GM18519 (cell line): ENCODE results near the gene LIN52.

Experiments
- ATAC-seq: cut with Tn5 transposase; IDR thresholded peaks from one replicate; pipeline ENCODE4 v1.9.1; 2021; ENCODE audit warnings: mild to moderate bottlenecking, moderate library complexity; ENCODE audit not compliant: unreplicated experiment, low FRiP score

LIN52 gene

DNA sequence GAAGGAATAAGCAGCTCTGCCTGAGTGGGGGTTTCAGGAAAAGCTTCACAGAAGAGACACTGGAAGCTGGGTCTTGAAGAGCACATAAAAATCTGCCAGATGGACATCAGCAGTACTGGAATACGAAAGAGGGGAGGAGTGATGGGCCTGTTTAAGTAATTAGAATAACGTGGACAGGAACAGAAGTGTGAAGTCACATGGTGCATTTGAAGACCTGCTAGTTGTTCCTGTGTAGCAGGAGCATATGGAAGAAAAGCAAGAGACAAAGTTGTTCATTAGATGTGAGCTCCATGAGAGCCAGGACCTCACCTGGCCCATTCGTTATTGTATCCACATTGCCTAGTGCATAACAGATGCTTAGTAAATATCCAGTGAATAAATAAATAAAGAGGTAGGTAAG is 85.2 kb downstream of the LIN52 start:
- no peak for ATAC-seq

DNA sequence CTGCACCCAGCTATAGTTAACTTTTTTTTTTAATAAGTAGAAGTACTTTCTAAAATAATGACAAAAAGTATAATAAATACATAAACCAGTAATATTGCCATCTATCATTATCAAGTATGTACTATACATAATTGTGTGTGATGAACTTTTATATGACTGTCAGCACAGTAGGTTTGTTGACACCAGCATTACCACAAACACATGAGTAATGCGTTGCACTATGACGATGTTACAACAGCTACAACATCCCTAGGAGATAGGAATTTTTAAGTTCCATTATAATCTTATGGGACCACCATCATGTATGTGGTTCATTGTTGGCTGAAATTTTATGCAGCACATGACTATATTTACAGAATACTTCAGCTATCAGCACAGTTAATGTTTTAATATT is 91.6 kb downstream of the LIN52 start:
- ATAC-seq, result no peak

DNA sequence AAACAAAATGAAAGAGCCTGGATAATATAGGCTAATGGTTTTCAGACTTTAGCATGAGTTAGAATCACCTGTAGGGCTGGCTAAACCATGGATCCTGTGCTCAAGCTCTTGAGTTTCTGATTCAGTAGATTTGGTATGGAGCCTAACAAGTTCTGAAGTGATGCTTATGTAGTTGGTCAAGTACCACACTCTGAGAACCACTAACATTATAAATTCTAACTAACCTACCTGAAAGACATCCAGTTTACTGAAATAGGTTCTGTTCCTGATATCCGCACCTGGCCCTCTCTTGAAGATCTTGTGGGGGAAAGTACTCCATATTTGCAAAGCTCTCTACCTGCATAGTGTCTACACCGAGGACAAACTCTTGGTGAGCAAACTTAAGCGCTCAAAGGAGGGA is 95.1 kb downstream of the LIN52 start:
- ATAC-seq, result no peak

DNA sequence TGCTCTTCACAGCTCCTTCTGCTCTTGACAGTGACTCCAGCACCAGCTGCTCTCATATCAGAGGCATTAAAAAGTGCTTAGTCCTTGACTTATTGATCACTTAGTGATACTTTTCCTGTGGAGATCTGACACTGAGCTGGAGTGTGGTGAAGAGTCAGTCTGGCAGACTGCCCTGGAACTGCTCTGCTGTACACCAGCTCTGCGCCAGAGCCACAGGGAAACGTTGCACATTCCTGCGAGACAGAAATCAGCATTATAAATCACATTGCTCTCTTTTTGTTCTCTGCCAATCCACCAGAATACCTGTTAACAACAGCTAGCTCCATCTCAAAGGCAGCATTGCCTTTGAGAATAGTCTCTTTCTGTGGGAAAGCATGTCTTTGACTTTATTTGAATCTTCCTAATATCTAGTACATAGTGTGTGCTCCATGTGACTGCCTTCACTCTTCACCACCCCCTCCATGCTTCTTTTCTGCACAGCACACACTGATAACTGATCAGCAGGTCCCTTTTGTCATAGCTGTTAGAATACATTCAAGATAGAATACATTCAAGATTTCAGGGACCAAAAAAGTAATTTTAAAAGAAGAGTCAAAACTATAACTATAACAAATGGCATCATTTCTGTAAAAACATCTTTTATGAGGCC is 106.3 kb downstream of the LIN52 start:
- ATAC-seq, result no peak

- no peak for ATAC-seq
These were observed 109.9 kb downstream of the LIN52 start for GRCh38 chr14:74194506-74195274.

DNA sequence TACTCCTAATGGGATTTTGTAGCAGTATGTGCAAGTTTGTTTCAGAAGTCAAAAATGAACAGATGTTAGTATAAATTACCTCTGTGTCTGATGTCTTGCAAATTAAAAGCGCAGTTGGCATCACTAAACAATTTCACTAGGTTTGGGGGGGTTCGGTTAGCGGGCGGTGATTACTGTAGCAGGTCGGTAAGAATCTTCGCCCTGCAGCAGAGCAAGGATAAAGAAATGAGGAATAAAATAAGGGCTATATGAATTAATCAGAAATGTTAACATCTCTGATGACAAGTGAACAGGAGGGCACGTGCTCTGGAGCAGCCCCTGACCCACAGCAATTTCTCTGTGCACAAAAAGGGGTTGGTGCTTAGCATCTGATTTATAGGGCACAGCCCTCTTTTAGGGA is 110.9 kb downstream of the LIN52 start:
- no peak for ATAC-seq

DNA sequence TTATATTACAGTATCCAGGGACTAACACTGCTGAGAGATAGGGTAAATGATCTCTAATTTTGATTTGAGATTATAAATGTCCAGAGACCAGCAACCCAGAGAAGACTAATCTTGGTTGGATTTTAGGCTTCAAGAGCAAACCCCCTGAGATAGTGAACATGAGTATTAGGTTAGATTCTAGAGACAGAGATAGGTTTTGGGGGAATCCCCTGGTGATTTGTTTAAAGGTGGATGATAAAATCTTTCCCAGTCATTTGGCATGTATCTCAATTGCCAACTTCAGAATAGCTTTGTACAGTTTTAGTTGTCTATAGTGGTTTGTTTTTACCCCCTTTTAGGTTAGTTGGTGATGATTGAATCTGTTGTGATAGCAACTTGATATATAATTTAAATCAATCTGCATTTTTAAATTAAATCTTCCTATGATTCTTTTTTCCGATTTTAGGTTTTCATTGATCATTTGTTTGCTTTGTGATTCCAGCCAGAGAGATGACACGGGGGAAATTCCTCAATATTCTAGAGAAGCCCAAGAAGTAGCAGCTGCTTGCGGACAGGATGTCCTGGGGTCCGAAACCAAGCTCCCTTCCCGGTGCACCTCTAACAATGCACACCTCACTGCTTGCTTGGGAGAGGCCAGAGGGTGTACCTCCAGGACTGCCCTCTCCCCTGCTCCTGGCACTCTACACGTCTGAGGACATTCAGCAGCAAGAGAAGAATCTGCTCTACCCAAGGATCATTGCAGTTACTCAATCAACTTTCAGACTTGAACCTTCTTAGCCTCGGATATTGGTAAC is 113.9 kb downstream of the LIN52 start:
- ATAC-seq, result no peak

DNA sequence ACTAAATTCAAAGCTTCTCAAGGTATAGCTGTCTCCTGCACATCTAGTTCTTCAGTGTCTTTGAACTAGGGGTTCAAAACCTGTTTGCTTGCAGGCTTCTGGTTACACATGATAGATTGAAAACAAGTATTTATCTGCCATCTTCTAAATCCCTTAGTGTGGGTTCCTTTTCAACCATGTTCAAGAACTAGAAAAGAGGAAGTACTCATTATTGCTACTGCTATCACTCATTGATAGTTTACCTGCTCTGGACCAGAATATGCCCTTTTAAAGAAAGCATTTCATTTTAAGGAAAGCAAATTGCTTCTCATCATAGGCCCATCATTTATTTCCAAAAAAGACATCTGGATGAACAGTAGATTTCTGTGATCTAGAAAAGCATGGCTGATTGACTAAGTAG is 117.4 kb downstream of the LIN52 start:
- ATAC-seq, result no peak

GRCh38 chr14:74203639-74204038 is 118.9 kb downstream of the LIN52 start:
- ATAC-seq, result no peak

DNA sequence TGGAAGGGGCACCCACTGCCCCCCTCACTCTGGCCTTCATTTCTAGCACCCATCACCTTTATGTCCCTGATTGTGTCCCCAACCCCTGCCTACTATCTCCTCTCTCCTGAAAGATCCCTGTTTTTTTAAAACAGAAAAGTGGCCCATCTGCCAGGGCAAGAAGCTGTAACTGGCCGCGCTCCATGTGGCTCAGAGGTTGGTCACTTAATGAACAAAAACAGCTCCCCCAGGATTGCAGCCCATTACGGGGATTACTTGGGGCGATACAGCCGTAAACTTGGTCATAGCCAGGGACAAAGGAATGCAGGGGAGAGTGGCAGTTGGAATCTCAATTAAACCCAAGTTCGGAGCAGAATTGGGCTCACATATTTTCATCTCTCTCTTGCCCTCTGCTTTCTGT is 119.7 kb downstream of the LIN52 start:
- no peak for ATAC-seq

DNA sequence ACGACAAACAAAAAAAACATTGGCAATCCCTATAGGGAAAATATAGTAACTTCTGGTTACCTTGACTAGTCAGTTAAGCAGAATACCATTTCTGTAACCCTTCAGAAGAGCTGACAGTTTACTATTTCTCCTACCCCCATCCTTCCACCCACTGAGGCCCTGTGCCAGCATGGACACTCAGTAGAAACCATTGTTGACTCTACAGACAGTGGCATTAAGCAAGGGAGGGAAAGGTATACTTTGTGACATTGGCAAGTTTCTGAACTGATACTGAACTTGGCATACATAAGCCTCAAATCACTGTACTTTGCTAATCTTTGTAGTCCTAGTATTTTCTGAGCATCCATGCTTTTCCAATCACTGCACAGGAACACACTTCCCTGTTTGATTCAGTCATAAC is 121.1 kb downstream of the LIN52 start:
- no peak for ATAC-seq

DNA sequence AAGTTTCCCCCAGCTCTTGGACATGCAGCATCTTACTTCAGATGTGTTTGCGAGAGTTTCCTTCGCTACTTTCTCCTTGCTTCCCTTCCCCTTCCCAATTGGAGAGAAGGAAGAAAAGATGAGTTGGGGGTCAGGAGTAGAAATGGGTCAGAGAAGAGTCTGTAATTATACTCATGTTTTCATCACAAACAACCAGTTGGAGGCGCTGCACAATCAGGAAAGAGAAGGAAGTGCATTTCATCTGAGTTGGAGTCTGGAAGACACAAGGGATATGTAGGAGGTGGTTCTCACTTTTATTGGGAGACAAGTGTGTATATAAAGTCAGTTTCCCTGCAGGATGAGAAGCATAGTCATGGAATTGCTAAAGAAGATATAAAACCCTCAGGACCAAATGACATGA is 123.2 kb downstream of the LIN52 start:
- ATAC-seq, result no peak

DNA sequence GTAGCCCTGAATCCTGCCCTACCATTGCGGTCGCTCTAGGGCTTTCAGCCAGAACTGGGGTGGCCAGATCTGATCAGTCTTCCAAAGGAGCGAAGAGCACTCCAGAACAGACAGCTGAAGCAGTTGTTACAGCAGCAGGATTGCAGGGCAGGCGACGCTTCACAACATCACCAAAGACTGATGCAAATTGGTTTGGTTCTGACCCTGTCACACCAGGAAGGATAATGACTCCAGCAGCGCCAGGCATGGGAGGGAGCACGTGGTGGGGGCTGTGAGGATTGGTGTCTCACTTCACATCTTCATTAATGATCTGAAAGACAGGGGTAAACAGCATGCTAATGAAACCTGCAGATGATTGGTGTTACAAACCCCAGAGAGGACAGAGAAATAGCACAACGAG is 123.9 kb downstream of the LIN52 start:
- ATAC-seq, result no peak

DNA sequence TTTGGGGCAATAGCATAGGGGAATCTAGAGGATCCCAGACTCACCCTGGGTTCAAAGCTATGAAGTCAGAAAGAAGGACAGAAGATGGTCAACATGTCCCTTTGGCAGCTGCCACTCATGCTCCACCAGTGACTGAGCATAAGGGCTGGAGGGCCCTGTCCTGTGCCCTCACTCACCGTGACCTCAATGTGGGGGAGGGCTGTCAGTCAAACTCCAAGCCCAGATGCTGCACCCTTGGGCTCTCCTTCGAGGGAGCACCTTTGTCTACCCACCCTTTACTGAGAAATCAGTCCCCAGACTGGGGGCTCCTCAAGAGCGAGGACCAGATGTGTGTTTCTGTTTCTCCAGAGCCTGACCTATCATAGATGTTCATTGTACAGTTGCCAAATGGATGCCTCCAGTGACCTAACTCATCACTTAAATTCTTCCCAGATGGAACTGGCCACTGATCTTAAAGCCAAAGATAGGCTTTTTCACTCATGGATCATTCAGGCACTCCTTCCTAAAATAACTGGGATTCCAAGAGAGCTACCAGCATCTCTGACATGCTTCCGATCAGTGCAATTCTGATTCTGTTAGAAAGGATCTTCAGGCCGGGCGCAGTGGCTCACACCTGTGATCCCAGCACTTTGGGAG is 127.3 kb downstream of the LIN52 start:
- ATAC-seq, result no peak

DNA sequence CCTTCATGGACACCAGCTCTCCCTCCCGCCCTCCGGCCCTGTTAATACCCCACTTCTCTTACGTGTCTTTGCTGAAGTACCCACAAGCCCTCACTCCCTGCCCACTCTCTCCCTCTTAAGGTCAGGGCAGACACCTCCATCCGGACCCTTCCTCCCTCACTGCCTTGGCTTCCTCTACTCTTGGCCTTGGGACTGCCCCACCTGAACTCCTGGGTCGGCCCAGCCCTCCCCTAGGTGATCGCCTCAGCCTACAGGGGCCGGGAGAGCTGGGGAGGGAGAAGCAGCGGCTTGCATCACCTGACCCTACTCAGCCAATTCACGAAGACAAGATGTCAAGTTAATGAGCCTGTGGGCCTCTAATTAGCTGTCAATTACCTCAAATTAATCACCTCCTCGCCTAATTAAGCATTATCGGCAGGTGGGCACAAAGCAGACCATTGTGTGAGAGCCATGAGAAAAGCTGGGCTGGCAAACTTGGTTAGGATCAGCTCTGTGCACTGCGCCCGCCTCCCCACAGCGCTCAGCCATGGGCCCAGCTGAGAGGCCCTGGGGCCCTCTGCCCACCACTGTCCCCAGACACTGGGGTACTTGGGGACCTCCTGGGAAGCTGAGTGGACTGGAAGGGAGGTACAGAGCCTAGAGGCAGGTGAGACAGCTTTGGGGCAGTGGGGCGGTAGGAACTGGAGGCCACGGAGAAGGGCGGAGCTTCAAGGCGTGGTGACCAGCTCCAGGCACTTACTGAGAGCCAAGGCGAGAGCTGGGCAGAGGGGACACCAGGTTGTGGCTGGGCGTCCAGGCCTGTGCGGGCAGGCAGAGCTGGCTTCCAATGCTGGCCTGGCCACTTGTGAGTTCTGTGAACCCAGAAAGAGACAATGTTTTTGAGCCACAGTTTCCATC is 129.4 kb downstream of the LIN52 start:
- no peak for ATAC-seq

GRCh38 chr14:74216671-74217070 is 131.9 kb downstream of the LIN52 start:
- ATAC-seq, result no peak

- ATAC-seq, result no peak
These were observed 133.1 kb downstream of the LIN52 start for GRCh38 chr14:74217672-74218448.

DNA sequence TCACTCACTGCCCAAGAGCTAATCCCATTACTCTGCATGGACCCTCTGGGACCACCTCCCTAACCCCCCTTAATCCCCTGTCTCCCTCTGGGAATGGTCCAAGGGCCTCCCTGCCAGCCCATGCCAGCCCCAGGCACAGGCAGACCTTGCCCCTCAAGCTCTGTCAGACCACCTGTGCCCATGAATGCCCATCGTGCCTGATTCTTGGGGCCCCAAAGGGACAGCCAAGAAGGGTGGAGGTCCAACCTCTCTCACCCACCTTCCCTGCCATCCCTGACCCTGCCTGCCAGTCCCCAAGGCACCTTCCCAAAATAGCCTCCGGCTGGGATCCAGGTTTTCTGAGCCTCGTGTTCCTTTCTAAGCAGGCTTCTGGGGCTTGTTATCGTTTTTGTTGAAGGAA is 133.7 kb downstream of the LIN52 start:
- ATAC-seq, result no peak
